GM21529 (cell line): ENCODE measurements around the gene PDGFC.

Experiments used
- ATAC-seq: cut with Tn5 transposase; IDR thresholded peaks from one replicate; pipeline ENCODE4 v1.9.1; 2021; ENCODE audit not compliant: unreplicated experiment

Gene PDGFC

GRCh38 chr4:156975686-156976085 is 4.1 kb upstream of the PDGFC start:
- no peak for ATAC-seq

- ATAC-seq = no peak
These were observed 2.7 kb upstream of the PDGFC start for GRCh38 chr4:156974264-156974663.

- ATAC-seq = no peak
These were observed 898 bp upstream of the PDGFC start for GRCh38 chr4:156972379-156973015.

- ATAC-seq = no peak
These were observed 379 bp downstream of the PDGFC start for GRCh38 chr4:156971165-156971675.

GRCh38 chr4:156970501-156971164 is 966 bp downstream of the PDGFC start:
- ATAC-seq = no peak

- ATAC-seq = no peak
These were observed 1.7 kb downstream of the PDGFC start for GRCh38 chr4:156969911-156970310.

GRCh38 chr4:156969101-156969500 is 2.5 kb downstream of the PDGFC start:
- ATAC-seq = no peak

- peak; percentile 82 for ATAC-seq
These were observed 3.1 kb downstream of the PDGFC start for GRCh38 chr4:156968479-156968984.

GRCh38 chr4:156966836-156967235 is 4.8 kb downstream of the PDGFC start:
- ATAC-seq = no peak

GRCh38 chr4:156963419-156963818 is 8.2 kb downstream of the PDGFC start:
- ATAC-seq = no peak

GRCh38 chr4:156962528-156962974 is 9.0 kb downstream of the PDGFC start:
- ATAC-seq = no peak

GRCh38 chr4:156962058-156962358 is 9.6 kb downstream of the PDGFC start:
- ATAC-seq = no peak

GRCh38 chr4:156961196-156962057 is 10.2 kb downstream of the PDGFC start:
- ATAC-seq = no peak

GRCh38 chr4:156959298-156959702 is 12.3 kb downstream of the PDGFC start:
- ATAC-seq = no peak

GRCh38 chr4:156958276-156959074 is 13.1 kb downstream of the PDGFC start:
- ATAC-seq = no peak

- no peak for ATAC-seq
These were observed 14.0 kb downstream of the PDGFC start for GRCh38 chr4:156957556-156957955.

- no peak for ATAC-seq
These were observed 14.7 kb downstream of the PDGFC start for GRCh38 chr4:156956826-156957368.

- ATAC-seq = no peak
These were observed 15.2 kb downstream of the PDGFC start for GRCh38 chr4:156956359-156956758.

- no peak for ATAC-seq
These were observed 17.0 kb downstream of the PDGFC start for GRCh38 chr4:156954587-156954986.

- ATAC-seq = no peak
These were observed 17.6 kb downstream of the PDGFC start for GRCh38 chr4:156953951-156954350.
